Heart left ventricle (tissue), 16 donors: ENCODE results near the gene LRMDA. TPM values are rescaled to one million over a fixed set of nuclear protein-coding genes. Genes with fewer than 3 reads are reported as not detected.

Experiments used
- ATAC-seq, 4 donors: fragments of 200-7000 bp; cut with Tn5 transposase; one replicate each; pipeline ENCODE4 v1.9.1; 2020 to 2022; ENCODE audit warnings: moderate library complexity in 4 of 4, mild to moderate bottlenecking in 3 of 4, moderate number of reproducible peaks in 1 of 4
- DNase-seq, 5 donors: peaks; one replicate each; pipeline ENCODE4 v3.0.0-alpha.2; 2020
- H3K27ac ChIP-seq, 12 donors: fragments of 200-600 bp; sonication (generic) in 4 of 12; one replicate each; pipeline versions ENCODE4 v1.5.0 to v1.8.0; 2016 to 2022; ENCODE audit warnings: mild to moderate bottlenecking in 2 of 12
- H3K27me3 ChIP-seq, 9 donors: fragments of 200-600 bp; sonication (generic) in 2 of 9; one replicate each; pipeline versions ENCODE4 v1.5.1 to v1.8.0; 2016 to 2022; ENCODE audit warnings: mild to moderate bottlenecking in 3 of 9
- H3K36me3 ChIP-seq, 9 donors: fragments of 200-600 bp; sonication (generic) in 2 of 9; one replicate each; pipeline versions ENCODE4 v1.5.0 to v1.8.0; 2018 to 2022; ENCODE audit warnings: mild to moderate bottlenecking in 2 of 9
- H3K4me1 ChIP-seq, 12 donors: fragments of 200-600 bp; sonication (generic) in 4 of 12; one replicate each; pipeline versions ENCODE4 v1.5.0 to v1.8.0; 2016 to 2022; ENCODE audit warnings: mild to moderate bottlenecking in 3 of 12
- H3K4me3 ChIP-seq, 12 donors: fragments of 200-600 bp; sonication (generic) in 4 of 12; one replicate each; pipeline versions ENCODE4 v1.5.0 to v1.8.0; 2017 to 2022; ENCODE audit warnings: mild to moderate bottlenecking in 9 of 12, moderate library complexity in 4 of 12
- H3K9me3 ChIP-seq, 12 donors: fragments of 200-600 bp; sonication (generic) in 4 of 12; one replicate each; pipeline versions ENCODE4 v1.5.0 to v1.8.0; 2016 to 2022; ENCODE audit warnings: mild to moderate bottlenecking in 1 of 12
- POLR2A ChIP-seq, 2 donors: fragments of 450-650 bp; IDR thresholded peaks; one replicate each; pipeline ENCODE4 v1.6.1; 2017; ENCODE audit warnings: antibody characterized with exemption in 2 of 2, mild to moderate bottlenecking in 2 of 2, moderate library complexity in 2 of 2
- WGBS, 4 donors: extraction: QIAGEN DNeasy Blood & Tissue Kit in 2 of 4; methylation state at CpG; one replicate each; pipeline versions ENCODE4 v1.1.5 to v1.1.7; 2013 to 2018; 5-methylcytosine and 5-hydroxymethylcytosine counted together
- intact Hi-C, 10 donors: fragments of 100-400 bp; cut with DNase I; formaldehyde crosslinking; loops; one replicate each; pipeline versions ENCODE4 v1.11.1 to v1.14.2; 2022
- polyA plus RNA-seq, 2 donors: library from polyadenylated mRNA; stranded (reverse); fragments of 200-250 nt; gene quantifications; one replicate each; pipeline ENCODE4 v1.2.3, GENCODE V29; 2013
- total RNA-seq, 9 donors: library from RNA; depleted of rRNA in 2 of 9; stranded (reverse); fragments of >200 nt in 2 of 9; fragmentation: NEBNext Ultra II Directional in 3 of 9; extraction: Animal tissue kit (Norgen Biotek cat#: 25700) in 3 of 9; gene quantifications; one replicate each; pipeline versions ENCODE4 v1.1.0 to v1.2.4, GENCODE V29; 2016 to 2023
- TF ChIP-seq, protein P1 (sequence below), 12 donors: fragments of 200-600 bp; sonication (generic) in 4 of 12; IDR thresholded peaks; one replicate each; pipeline versions ENCODE4 v1.5.0 to v1.8.0; 2018 to 2022; ENCODE audit warnings: antibody characterized with exemption in 12 of 12, mild to moderate bottlenecking in 5 of 12
- donor health status: ischemic (EF 13 %, LVEDD 7.1; RV severe dilation, severe dysfunction).
- donor health status: healthy with polysubstance abuse.
- donor health status: DM: no; HTN: yes; CAD: no.
- donor health status: DM: no; HTN: no; CAD: no.
- donor health status: ischemic (EF 25% LVEDD 6.9; RV normal size, moderate dysfunction).
- donor health status: ischemic (EF 25% LVEDD 5.7; RV mildly dilated, moderate dysfunction).
- donor health status: healthy.
- donor health status: DM: yes; HTN: yes; CAD: no.
- donor health status: ischemic (EF 35%, LVEDD 5.7; RV mildly dilated, moderate dysfunction).
- donor health status: nonischemic (EF 11% LVEDD 7.7; RV severe dilation, severe dysfunction).
- donor health status: DM: yes; HTN: yes; CAD: no.
- donor health status: PGD.
- donor health status: ischemic (EF 29% LVEDD 5.4; RV normal size, mild dysfunction).
- donor health status: nonischemic (EF 23%, LVEDD 6.1; RV moderate dilation, normal function).

Gene LRMDA
- total and polyA plus RNA-seq, 11 donors = 2.4 to 34.4 (median 14.9) TPM

DNA sequence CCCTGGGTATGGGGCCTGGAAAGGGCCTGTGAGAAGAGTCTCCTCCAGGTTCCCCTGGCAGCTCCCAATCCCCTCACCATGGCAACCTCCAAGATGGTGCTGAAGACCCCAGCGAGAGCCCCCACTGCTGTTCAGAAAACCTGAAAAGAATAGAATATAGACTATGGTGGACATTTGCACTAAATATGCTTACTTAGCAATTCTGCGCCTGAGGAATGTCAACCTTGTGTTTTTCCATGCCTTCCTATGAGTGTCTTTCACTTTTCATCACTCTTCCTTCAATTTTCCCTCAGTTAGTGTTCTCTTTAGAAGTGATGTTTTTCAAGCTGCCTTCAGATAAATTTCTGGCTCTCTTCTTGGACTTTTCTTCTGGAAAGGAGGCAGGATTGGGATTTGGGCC is 589.2 kb downstream of the LRMDA start:
- H3K4me3 ChIP-seq = no peak overlapping the region
- no peaks in the 10 kb centered on the region for H3K4me1 ChIP-seq
- TF ChIP-seq, protein P1, sequence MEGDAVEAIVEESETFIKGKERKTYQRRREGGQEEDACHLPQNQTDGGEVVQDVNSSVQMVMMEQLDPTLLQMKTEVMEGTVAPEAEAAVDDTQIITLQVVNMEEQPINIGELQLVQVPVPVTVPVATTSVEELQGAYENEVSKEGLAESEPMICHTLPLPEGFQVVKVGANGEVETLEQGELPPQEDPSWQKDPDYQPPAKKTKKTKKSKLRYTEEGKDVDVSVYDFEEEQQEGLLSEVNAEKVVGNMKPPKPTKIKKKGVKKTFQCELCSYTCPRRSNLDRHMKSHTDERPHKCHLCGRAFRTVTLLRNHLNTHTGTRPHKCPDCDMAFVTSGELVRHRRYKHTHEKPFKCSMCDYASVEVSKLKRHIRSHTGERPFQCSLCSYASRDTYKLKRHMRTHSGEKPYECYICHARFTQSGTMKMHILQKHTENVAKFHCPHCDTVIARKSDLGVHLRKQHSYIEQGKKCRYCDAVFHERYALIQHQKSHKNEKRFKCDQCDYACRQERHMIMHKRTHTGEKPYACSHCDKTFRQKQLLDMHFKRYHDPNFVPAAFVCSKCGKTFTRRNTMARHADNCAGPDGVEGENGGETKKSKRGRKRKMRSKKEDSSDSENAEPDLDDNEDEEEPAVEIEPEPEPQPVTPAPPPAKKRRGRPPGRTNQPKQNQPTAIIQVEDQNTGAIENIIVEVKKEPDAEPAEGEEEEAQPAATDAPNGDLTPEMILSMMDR (IDR thresholded peaks at IDR 0.05) = no peak
- no peak for TF ChIP-seq POLR2A (IDR thresholded peaks at IDR 0.05)
- H3K9me3 ChIP-seq = no peaks in the 10 kb centered on the region
- DNase-seq = no peak
- no peaks in the 10 kb centered on the region for H3K36me3 ChIP-seq
- H3K27me3 ChIP-seq = no peaks in the 10 kb centered on the region
- intact Hi-C loops = no loop called here
- 94 to 100% (median 96%) methylated on average over 2 of the region's 2 CpGs for WGBS, 4 donors
- H3K27ac ChIP-seq = no peak overlapping the region
- ATAC-seq = no peak

DNA sequence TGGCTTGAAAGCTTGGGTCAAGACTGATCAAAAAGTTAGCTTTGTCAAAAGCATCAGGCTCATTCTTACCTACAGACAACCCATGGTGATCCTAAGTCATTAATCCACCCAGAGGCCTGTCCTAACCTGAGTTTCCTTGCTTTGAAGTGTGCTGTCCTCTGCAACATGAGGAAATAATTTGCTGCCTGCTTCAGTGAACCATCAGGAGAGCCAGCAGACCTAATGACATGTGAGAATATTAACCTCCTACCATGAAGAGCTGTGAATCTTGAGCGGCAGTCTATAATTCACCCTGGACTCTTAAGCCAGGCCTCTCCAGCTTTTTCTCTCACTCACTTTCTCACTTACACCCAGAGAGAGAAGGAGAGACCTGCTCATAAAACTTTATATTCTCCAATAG is 590.0 kb downstream of the LRMDA start:
- no peak overlapping the region for H3K27ac ChIP-seq
- H3K9me3 ChIP-seq = no peaks in the 10 kb centered on the region
- intact Hi-C loops = no loop called here
- no peak overlapping the region for H3K4me3 ChIP-seq
- TF ChIP-seq, protein P1 (IDR thresholded peaks at IDR 0.05) = no peak
- no peak for TF ChIP-seq POLR2A (IDR thresholded peaks at IDR 0.05)
- no peaks in the 10 kb centered on the region for H3K4me1 ChIP-seq
- no peaks in the 10 kb centered on the region for H3K36me3 ChIP-seq
- WGBS, 4 donors = 86 to 100% (median 96%) methylated on average over 1 of the region's 1 CpG
- ATAC-seq (no peak), DNase-seq (no peak)
- no peaks in the 10 kb centered on the region for H3K27me3 ChIP-seq

DNA sequence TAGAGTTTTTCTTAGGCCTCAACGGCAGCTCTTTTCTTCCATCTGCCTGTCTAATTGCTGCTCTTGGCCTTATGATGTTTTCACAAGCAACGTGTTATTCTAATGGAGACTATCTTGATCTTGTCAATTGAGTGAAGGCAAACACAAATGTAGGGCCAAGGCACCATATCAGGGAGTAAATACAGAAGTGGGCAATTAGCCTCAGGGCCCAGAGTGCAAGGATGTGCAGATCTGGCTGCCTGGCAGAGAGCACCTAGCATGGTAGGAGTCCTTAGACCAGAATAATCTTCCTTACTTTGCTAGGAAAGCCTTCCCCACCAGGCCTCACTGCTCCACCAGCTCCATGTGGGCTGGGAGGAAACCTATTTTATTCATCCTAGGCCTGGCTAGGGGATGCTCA is 590.9 kb downstream of the LRMDA start:
- 76 to 88% (median 80%) methylated on average over 2 of the region's 2 CpGs for WGBS, 4 donors
- H3K4me1 ChIP-seq = no peaks in the 10 kb centered on the region
- intact Hi-C loops = no loop called here
- TF ChIP-seq POLR2A (IDR thresholded peaks at IDR 0.05) = no peak
- TF ChIP-seq, protein P1 (IDR thresholded peaks at IDR 0.05) = no peak
- DNase-seq (no peak), ATAC-seq (no peak)
- no peak overlapping the region for H3K4me3 ChIP-seq
- no peak overlapping the region for H3K27ac ChIP-seq
- no peaks in the 10 kb centered on the region for H3K27me3 ChIP-seq
- H3K9me3 ChIP-seq = no peaks in the 10 kb centered on the region
- H3K36me3 ChIP-seq = no peaks in the 10 kb centered on the region

DNA sequence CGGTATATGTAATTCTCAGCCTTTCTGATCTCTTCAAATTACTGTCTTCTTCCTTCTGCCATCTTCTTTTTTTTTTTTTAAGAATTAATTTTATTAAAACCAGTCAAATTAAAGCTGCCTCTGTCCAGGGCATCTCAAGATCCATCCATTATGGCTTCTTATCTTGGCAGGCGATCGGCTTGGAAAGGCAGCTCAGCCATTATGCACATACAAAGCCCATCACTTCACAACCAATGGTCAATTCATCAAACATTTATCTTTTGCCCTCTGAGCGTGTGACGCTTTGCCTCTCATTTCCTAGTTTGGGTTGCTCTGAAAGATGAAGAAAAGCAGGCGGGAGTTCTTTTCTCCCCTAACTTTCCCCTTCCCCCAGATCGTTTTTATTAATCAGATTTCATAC is 591.6 kb downstream of the LRMDA start:
- Histone ChIP-seq H3K9me3 (no peaks in the 10 kb centered on the region), H3K4me3 (no peak overlapping the region), H3K27me3 (no peaks in the 10 kb centered on the region), H3K4me1 (no peaks in the 10 kb centered on the region), H3K36me3 (no peaks in the 10 kb centered on the region), H3K27ac (no peak overlapping the region)
- 84 to 95% (median 88%) methylated on average over 7 of the region's 7 CpGs for WGBS, 4 donors
- no peak for DNase-seq
- TF ChIP-seq, protein P1 (IDR thresholded peaks at IDR 0.05) = no peak
- no peak for TF ChIP-seq POLR2A (IDR thresholded peaks at IDR 0.05)
- no peak for ATAC-seq
- intact Hi-C loops = no loop called here
